Measurements from ENCODE around the gene KRT81. TPM values are rescaled to one million over a fixed set of nuclear protein-coding genes. Genes with fewer than 3 reads are reported as not detected.

Gene KRT81
- total RNA-seq, 1 experiment from 2014 or later, result 0.70 TPM

DNA sequence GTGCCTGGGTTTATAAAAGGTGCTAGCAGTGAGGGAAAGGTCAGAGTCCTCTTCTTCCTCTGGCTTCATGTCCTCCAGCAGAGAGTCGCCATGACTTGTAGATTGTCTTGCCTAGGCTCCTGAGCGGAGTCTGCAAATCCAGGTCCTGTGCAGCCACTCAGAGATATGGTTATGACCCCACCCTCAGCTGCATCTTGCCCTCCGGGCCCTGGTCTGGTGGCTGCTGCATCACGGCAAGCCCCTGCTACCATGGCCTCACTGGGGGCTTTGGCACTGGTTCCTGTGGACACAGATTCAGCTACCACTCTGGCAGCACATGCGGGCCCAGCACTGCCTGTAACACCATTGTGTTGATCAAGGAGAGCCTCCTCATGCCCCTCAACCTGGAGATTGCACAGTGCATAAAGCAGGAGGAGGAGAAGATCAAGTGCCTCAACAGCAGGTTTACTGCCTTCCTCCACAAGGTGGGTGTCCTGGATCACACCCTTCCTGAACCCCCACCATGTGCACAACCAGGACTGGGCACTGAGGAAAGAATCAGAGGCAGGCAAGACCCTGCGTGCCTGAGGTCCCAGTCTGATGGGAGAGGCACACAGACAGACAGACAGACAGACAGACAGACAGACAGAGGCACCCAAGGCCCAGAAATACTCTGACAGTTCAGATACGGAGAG, 27.4 kb downstream of the KRT81 start (continued):
- TF ChIP-seq, protein P1, sequence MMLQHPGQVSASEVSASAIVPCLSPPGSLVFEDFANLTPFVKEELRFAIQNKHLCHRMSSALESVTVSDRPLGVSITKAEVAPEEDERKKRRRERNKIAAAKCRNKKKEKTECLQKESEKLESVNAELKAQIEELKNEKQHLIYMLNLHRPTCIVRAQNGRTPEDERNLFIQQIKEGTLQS (CRISPR knock-in tag; conservative IDR thresholded peaks at IDR 0.05), result no peak
- no peak for TF ChIP-seq RORB (CRISPR knock-in tag; IDR thresholded peaks at IDR 0.05)

DNA sequence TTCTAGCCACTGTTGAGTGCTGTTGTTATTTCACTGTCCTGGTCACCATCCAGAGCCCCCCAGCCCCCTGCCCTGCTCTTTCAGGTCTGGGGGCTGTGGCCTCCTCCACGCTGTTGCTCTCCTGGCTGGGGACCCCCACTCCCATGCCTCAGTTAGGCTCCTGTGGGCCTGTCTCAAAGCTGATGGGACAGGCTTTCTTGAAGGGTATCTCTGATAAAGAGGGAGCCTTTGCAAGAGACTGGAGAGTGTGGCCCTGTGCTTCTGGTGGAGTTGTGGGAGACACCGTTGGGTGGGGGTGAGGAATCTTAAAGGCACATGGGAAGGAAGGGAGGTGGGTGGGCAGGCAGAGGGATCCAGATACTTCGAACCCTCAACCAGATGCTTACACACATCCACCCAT, 29.0 kb downstream of the KRT81 start:
- H3K36me3 Mint-ChIP-seq, result peaks cover 18% of the 10 kb centered on the region
- peaks cover 39% of the 10 kb centered on the region for H3K27me3 Mint-ChIP-seq (ENCODE audit: low read depth)
- no peak overlapping the region for H3K4me3 Mint-ChIP-seq
- peaks cover 37% of the 10 kb centered on the region for H3K9me3 Mint-ChIP-seq
- H3K27ac Mint-ChIP-seq, result no peak overlapping the region
- DNase-seq (ENCODE audit: low spot score), result no peak
- H3K4me1 Mint-ChIP-seq, result peaks cover 9% of the 10 kb centered on the region
- no peak for TF ChIP-seq TEAD4 (CRISPR knock-in tag; IDR thresholded peaks at IDR 0.05)
- no peak for TF ChIP-seq TCF7 (CRISPR knock-in tag; IDR thresholded peaks at IDR 0.05; ENCODE audit: low read depth)
- TF ChIP-seq ZNF219 (CRISPR knock-in tag; IDR thresholded peaks at IDR 0.05; ENCODE audit: borderline replicate concordance), result no peak
- TF ChIP-seq SOX15 (CRISPR knock-in tag; IDR thresholded peaks at IDR 0.05), result no peak
- no peak for TF ChIP-seq NR3C1 (CRISPR knock-in tag; conservative IDR thresholded peaks at IDR 0.05; ENCODE audit: low read depth)
- no peak for TF ChIP-seq IRF2 (CRISPR knock-in tag; IDR thresholded peaks at IDR 0.05; ENCODE audit: borderline replicate concordance, low read depth)
- TF ChIP-seq, protein P2, sequence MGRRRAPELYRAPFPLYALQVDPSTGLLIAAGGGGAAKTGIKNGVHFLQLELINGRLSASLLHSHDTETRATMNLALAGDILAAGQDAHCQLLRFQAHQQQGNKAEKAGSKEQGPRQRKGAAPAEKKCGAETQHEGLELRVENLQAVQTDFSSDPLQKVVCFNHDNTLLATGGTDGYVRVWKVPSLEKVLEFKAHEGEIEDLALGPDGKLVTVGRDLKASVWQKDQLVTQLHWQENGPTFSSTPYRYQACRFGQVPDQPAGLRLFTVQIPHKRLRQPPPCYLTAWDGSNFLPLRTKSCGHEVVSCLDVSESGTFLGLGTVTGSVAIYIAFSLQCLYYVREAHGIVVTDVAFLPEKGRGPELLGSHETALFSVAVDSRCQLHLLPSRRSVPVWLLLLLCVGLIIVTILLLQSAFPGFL (CRISPR knock-in tag; IDR thresholded peaks at IDR 0.05; ENCODE audit: borderline replicate concordance), result no peak
- no peak for TF ChIP-seq NR2C2 (CRISPR knock-in tag; IDR thresholded peaks at IDR 0.05)
- TF ChIP-seq JUN (CRISPR knock-in tag; IDR thresholded peaks at IDR 0.05), result no peak
- no peak for TF ChIP-seq ETV6 (CRISPR knock-in tag; IDR thresholded peaks at IDR 0.05)
- TF ChIP-seq, protein P3, sequence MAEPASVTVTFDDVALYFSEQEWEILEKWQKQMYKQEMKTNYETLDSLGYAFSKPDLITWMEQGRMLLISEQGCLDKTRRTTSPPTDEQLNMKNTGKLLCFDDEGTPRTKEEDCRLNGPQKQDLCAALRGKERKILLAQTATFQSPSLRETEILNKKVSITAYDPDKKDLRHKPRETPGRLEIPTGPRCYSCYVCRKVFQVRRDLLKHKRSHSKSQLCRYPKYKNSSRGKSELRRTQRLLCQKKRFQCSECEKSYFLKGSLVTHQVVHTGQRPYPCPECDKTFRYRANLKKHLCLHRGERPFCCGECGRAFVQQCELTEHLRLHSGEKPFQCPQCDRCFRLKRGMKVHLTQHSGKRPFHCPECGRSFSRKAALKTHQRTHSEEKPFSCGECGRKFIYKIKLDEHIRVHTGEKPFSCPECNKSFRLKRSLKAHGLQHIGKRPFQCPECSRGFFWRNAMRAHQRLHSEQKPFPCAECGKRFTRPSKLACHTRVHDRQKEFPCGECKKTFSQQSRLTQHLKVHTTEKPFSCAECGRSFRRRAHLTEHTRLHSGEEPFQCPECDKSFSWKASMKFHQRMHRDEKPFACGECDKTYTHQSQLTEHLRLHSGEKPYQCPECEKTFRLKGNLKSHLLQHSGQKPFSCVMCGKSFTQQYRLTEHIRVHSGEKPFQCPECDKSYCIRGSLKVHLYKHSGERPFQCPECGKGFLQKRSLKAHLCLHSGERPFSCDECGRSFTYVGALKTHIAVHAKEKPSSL (CRISPR knock-in tag; conservative IDR thresholded peaks at IDR 0.05), result no peak
- no peak for TF ChIP-seq NR1H2 (CRISPR knock-in tag; IDR thresholded peaks at IDR 0.05)
- TF ChIP-seq FOXP1 (CRISPR knock-in tag; IDR thresholded peaks at IDR 0.05; ENCODE audit: borderline replicate concordance), result no peak
- TF ChIP-seq ZNF423 (CRISPR knock-in tag; IDR thresholded peaks at IDR 0.05), result no peak
- TF ChIP-seq RELA (CRISPR knock-in tag; IDR thresholded peaks at IDR 0.05; ENCODE audit: borderline replicate concordance), result no peak
- TF ChIP-seq, protein P4, sequence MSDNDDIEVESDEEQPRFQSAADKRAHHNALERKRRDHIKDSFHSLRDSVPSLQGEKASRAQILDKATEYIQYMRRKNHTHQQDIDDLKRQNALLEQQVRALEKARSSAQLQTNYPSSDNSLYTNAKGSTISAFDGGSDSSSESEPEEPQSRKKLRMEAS (CRISPR knock-in tag; IDR thresholded peaks at IDR 0.05), result no peak
- no peak for TF ChIP-seq GRHL2 (CRISPR knock-in tag; IDR thresholded peaks at IDR 0.05; ENCODE audit: insufficient replicate concordance, severe bottlenecking)
- TF ChIP-seq, protein P5, sequence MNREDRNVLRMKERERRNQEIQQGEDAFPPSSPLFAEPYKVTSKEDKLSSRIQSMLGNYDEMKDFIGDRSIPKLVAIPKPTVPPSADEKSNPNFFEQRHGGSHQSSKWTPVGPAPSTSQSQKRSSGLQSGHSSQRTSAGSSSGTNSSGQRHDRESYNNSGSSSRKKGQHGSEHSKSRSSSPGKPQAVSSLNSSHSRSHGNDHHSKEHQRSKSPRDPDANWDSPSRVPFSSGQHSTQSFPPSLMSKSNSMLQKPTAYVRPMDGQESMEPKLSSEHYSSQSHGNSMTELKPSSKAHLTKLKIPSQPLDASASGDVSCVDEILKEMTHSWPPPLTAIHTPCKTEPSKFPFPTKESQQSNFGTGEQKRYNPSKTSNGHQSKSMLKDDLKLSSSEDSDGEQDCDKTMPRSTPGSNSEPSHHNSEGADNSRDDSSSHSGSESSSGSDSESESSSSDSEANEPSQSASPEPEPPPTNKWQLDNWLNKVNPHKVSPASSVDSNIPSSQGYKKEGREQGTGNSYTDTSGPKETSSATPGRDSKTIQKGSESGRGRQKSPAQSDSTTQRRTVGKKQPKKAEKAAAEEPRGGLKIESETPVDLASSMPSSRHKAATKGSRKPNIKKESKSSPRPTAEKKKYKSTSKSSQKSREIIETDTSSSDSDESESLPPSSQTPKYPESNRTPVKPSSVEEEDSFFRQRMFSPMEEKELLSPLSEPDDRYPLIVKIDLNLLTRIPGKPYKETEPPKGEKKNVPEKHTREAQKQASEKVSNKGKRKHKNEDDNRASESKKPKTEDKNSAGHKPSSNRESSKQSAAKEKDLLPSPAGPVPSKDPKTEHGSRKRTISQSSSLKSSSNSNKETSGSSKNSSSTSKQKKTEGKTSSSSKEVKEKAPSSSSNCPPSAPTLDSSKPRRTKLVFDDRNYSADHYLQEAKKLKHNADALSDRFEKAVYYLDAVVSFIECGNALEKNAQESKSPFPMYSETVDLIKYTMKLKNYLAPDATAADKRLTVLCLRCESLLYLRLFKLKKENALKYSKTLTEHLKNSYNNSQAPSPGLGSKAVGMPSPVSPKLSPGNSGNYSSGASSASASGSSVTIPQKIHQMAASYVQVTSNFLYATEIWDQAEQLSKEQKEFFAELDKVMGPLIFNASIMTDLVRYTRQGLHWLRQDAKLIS (CRISPR knock-in tag; IDR thresholded peaks at IDR 0.05; ENCODE audit: borderline replicate concordance), result no peak
- TF ChIP-seq, protein P6, sequence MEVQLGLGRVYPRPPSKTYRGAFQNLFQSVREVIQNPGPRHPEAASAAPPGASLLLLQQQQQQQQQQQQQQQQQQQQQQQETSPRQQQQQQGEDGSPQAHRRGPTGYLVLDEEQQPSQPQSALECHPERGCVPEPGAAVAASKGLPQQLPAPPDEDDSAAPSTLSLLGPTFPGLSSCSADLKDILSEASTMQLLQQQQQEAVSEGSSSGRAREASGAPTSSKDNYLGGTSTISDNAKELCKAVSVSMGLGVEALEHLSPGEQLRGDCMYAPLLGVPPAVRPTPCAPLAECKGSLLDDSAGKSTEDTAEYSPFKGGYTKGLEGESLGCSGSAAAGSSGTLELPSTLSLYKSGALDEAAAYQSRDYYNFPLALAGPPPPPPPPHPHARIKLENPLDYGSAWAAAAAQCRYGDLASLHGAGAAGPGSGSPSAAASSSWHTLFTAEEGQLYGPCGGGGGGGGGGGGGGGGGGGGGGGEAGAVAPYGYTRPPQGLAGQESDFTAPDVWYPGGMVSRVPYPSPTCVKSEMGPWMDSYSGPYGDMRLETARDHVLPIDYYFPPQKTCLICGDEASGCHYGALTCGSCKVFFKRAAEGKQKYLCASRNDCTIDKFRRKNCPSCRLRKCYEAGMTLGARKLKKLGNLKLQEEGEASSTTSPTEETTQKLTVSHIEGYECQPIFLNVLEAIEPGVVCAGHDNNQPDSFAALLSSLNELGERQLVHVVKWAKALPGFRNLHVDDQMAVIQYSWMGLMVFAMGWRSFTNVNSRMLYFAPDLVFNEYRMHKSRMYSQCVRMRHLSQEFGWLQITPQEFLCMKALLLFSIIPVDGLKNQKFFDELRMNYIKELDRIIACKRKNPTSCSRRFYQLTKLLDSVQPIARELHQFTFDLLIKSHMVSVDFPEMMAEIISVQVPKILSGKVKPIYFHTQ (CRISPR knock-in tag; IDR thresholded peaks at IDR 0.05), result no peak
- ChIA-PET POLR2A (no interaction called here), CTCF (no interaction called here)
- ATAC-seq, result no peak

Data from WTC11 (cell line).